CD14-positive monocyte (primary cell): ENCODE data around the gene ABL2. TPM values are rescaled to one million over a fixed set of nuclear protein-coding genes. Genes with fewer than 3 reads are reported as not detected.
"Not testable (repeated sequence)": the region's sequence is repeated elsewhere in the genome, so short reads cannot be mapped to it uniquely, and the experiment has no call there.

Source experiments
- DNase-seq, 3 donors: peaks; one replicate each; pipeline ENCODE4 v3.0.0-alpha.2; 2011 to 2022
- H2AFZ ChIP-seq: 2 replicates; pipeline ENCODE4 v1.6.0; 2012; ENCODE audit warnings: mild to moderate bottlenecking, low read depth, low read length, inconsistent platforms; ENCODE audit not compliant: insufficient read depth, poor library complexity, severe bottlenecking
- H3K27ac ChIP-seq, 2 donors: 1 replicate in 1 of 2; 2 replicates in 1 of 2; pipeline ENCODE4 v1.5.1; 2012 to 2013; ENCODE audit warnings: low read length in 2 of 2, control low read depth in 1 of 2, inconsistent platforms in 1 of 2, low read depth in 1 of 2, mild to moderate bottlenecking in 1 of 2
- H3K27me3 ChIP-seq, 2 donors: one replicate each; pipeline versions ENCODE4 v1.6.0 to v1.6.1; 2011 to 2013; ENCODE audit warnings: low read length in 2 of 2; ENCODE audit not compliant: control insufficient read depth in 2 of 2, insufficient read depth in 2 of 2
- H3K36me3 ChIP-seq, 2 donors: replicated peaks in 1 of 2; 1 replicate in 1 of 2; 2 replicates in 1 of 2; pipeline versions ENCODE4 v1.5.1 to v1.6.1; 2012 to 2013; ENCODE audit warnings: low read length in 2 of 2, control low read depth in 1 of 2, inconsistent platforms in 1 of 2, mild to moderate bottlenecking in 1 of 2; ENCODE audit not compliant: insufficient read depth in 2 of 2, control insufficient read depth in 1 of 2
- H3K4me1 ChIP-seq, 2 donors: 1 replicate in 1 of 2; 2 replicates in 1 of 2; pipeline versions ENCODE4 v1.5.1 to v1.6.1; 2012 to 2013; ENCODE audit warnings: low read length in 2 of 2, control low read depth in 1 of 2, inconsistent platforms in 1 of 2, mild to moderate bottlenecking in 1 of 2, moderate library complexity in 1 of 2; ENCODE audit not compliant: insufficient read depth in 2 of 2, control insufficient read depth in 1 of 2
- H3K4me2 ChIP-seq: replicated peaks from 2 replicates; pipeline ENCODE3; 2012; ENCODE audit warnings: low read length, moderate library complexity, mild to moderate bottlenecking; ENCODE audit not compliant: poor library complexity, severe bottlenecking; ENCODE audit errors: extremely low read depth
- H3K4me3 ChIP-seq, 3 experiments: fragments of 200-600 bp in 1 of 3; sonication (generic) in 1 of 3; replicated peaks in 1 of 3; 1 replicate in 2 of 3; 2 replicates in 1 of 3; pipeline ENCODE4 v1.5.1; 2011 to 2013; ENCODE audit warnings: low read length in 3 of 3, mild to moderate bottlenecking in 3 of 3, control low read depth in 2 of 3, low read depth in 2 of 3, inconsistent platforms in 1 of 3, moderate library complexity in 1 of 3
- H3K79me2 ChIP-seq: 2 replicates; pipeline ENCODE4 v1.6.0; 2012; ENCODE audit warnings: mild to moderate bottlenecking, control low read depth, inconsistent platforms, low read length, moderate library complexity; ENCODE audit not compliant: insufficient read depth
- H3K9ac ChIP-seq: 2 replicates; pipeline ENCODE4 v1.6.0; 2017; ENCODE audit warnings: low read length, mild to moderate bottlenecking; ENCODE audit not compliant: insufficient read depth, poor library complexity, severe bottlenecking
- H3K9me3 ChIP-seq, 2 donors: replicated peaks in 1 of 2; 1 replicate in 1 of 2; 2 replicates in 1 of 2; pipeline versions ENCODE4 v1.5.1 to v1.6.1; 2012 to 2013; ENCODE audit warnings: low read length in 2 of 2, control low read depth in 1 of 2; ENCODE audit not compliant: control insufficient read depth in 1 of 2, insufficient read depth in 1 of 2
- H4K20me1 ChIP-seq: 2 replicates; pipeline ENCODE4 v1.6.0; 2012; ENCODE audit warnings: mild to moderate bottlenecking, low read length, control low read depth, moderate library complexity; ENCODE audit not compliant: insufficient read depth
- H3K27ac Mint-ChIP-seq, 7 donors: one replicate each; pipeline ENCODE4 v1.8.0; 2020; ENCODE audit warnings: mild to moderate bottlenecking in 7 of 7, mixed read lengths in 7 of 7, moderate library complexity in 6 of 7, inconsistent platforms in 2 of 7
- H3K27me3 Mint-ChIP-seq, 3 donors: one replicate each; pipeline ENCODE4 v1.8.0; 2021 to 2022; ENCODE audit warnings: low read depth in 3 of 3, mild to moderate bottlenecking in 3 of 3, mixed read lengths in 3 of 3, moderate library complexity in 3 of 3, inconsistent platforms in 1 of 3
- H3K36me3 Mint-ChIP-seq, 2 donors: one replicate each; pipeline ENCODE4 v1.8.0; 2020; ENCODE audit warnings: mixed read lengths in 2 of 2, inconsistent platforms in 1 of 2, mild to moderate bottlenecking in 1 of 2
- H3K4me1 Mint-ChIP-seq: one replicate; pipeline ENCODE4 v1.8.0; 2020; ENCODE audit warnings: mild to moderate bottlenecking, mixed read lengths
- H3K4me3 Mint-ChIP-seq, 2 donors: one replicate each; pipeline ENCODE4 v1.8.0; 2020; ENCODE audit warnings: mild to moderate bottlenecking in 2 of 2, mixed read lengths in 2 of 2, moderate library complexity in 1 of 2
- H3K9me3 Mint-ChIP-seq, 7 donors: one replicate each; pipeline ENCODE4 v1.8.0; 2020 to 2022; ENCODE audit warnings: mixed read lengths in 7 of 7, mild to moderate bottlenecking in 6 of 7, moderate library complexity in 6 of 7, inconsistent platforms in 2 of 7
- WGBS: methylation state at CpG from one replicate; pipeline ENCODE4 v1.1.5; 2013; ENCODE audit warnings: missing lambda C conversion rate; ENCODE audit not compliant: insufficient coverage; 5-methylcytosine and 5-hydroxymethylcytosine counted together
- intact Hi-C, 2 donors: fragments of 100-400 bp; cut with micrococcal nuclease; formaldehyde crosslinking; loops; one replicate each; pipeline versions ENCODE4 v1.15.0 to v1.15.1; 2023
- polyA plus RNA-seq, 3 donors: library from polyadenylated mRNA; depleted of rRNA in 1 of 3; unstranded in 2 of 3; stranded (reverse) in 1 of 3; fragments of 300-500 nt in 2 of 3; fragments of >200 nt in 1 of 3; fragmentation: Illumina TruSeq in 2 of 3; gene quantifications; 1 replicate in 2 of 3; 2 replicates in 1 of 3; pipeline ENCODE4 v1.2.3, GENCODE V29; 2012 to 2021
- TF ChIP-seq, protein P1 (sequence below): fragments of 200-600 bp; IDR thresholded peaks from one replicate; pipeline ENCODE4 v1.8.0; 2022; ENCODE audit warnings: antibody characterized with exemption, mild to moderate bottlenecking

ABL2 gene
- polyA plus RNA-seq, 3 donors, result 0.20 to 2.1 (median 1.4) TPM

GRCh38 chr1:179251675-179252074, 22.2 kb upstream of the ABL2 start:
- Mint-ChIP-seq H3K36me3 (no peaks in the 10 kb centered on the region), H3K9me3 (peaks cover 0 to 2% (median 0%) of the 10 kb centered on the region in 7 donors), H3K27ac (no peak overlapping the region), H3K4me3 (no peak overlapping the region), H3K27me3 (peaks cover 0 to 1% (median 0%) of the 10 kb centered on the region in 3 donors), H3K4me1 (peaks cover 10% of the 10 kb centered on the region)
- Histone ChIP-seq H3K27ac (no peak overlapping the region), H3K4me3 (no peak overlapping the region), H3K4me1 (no peaks in the 10 kb centered on the region), H3K27me3 (no peaks in the 10 kb centered on the region), H2AFZ (no peak overlapping the region), H3K9me3 (no peaks in the 10 kb centered on the region), H4K20me1 (no peaks in the 10 kb centered on the region), H3K36me3 (no peaks in the 10 kb centered on the region), H3K4me2 (no peak overlapping the region), H3K9ac (no peak overlapping the region), H3K79me2 (no peaks in the 10 kb centered on the region)
- intact Hi-C loops, result no loop called here
- TF ChIP-seq, protein P1, sequence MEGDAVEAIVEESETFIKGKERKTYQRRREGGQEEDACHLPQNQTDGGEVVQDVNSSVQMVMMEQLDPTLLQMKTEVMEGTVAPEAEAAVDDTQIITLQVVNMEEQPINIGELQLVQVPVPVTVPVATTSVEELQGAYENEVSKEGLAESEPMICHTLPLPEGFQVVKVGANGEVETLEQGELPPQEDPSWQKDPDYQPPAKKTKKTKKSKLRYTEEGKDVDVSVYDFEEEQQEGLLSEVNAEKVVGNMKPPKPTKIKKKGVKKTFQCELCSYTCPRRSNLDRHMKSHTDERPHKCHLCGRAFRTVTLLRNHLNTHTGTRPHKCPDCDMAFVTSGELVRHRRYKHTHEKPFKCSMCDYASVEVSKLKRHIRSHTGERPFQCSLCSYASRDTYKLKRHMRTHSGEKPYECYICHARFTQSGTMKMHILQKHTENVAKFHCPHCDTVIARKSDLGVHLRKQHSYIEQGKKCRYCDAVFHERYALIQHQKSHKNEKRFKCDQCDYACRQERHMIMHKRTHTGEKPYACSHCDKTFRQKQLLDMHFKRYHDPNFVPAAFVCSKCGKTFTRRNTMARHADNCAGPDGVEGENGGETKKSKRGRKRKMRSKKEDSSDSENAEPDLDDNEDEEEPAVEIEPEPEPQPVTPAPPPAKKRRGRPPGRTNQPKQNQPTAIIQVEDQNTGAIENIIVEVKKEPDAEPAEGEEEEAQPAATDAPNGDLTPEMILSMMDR, result no peak
- no CpG with 5 or more reads among the region's 1 CpG for WGBS
- DNase-seq, result peak in 2 of 3 donors; percentile 18 to 32

DNA sequence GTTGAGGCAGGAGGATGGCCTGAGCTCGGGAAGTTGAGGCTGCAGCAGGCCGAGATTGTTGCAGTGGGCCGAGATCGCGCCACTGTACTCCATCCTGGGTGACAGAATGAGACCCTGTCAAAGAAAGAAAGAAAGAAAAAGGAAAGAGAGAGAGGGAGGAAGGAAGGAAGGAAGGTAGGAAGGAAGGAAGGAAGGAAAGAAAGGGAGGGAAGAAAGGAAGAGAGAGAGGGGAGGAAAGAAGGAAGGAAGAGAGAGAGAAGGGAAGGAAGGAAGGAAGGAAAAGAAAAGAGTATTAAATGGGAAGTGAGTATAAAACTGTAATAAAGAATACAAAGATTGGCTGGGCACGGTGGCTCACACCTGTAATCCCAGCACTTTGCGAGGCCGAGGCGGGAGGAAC, 18.4 kb upstream of the ABL2 start:
- Histone ChIP-seq H3K4me2 (no peak overlapping the region), H4K20me1 (no peaks in the 10 kb centered on the region), H2AFZ (no peak overlapping the region), H3K36me3 (no peaks in the 10 kb centered on the region), H3K4me3 (no peak overlapping the region), H3K79me2 (no peaks in the 10 kb centered on the region), H3K9ac (no peak overlapping the region), H3K9me3 (no peaks in the 10 kb centered on the region), H3K4me1 (no peaks in the 10 kb centered on the region), H3K27ac (no peak overlapping the region), H3K27me3 (no peaks in the 10 kb centered on the region)
- H3K27me3 Mint-ChIP-seq, result peaks cover 0 to 1% (median 0%) of the 10 kb centered on the region in 3 donors
- intact Hi-C loops, result no loop called here
- TF ChIP-seq, protein P1, result no peak
- no peaks in the 10 kb centered on the region for H3K36me3 Mint-ChIP-seq
- no peak for DNase-seq
- H3K4me3 Mint-ChIP-seq, result no peak overlapping the region
- H3K4me1 Mint-ChIP-seq, result peaks cover 10% of the 10 kb centered on the region
- WGBS, result 100% methylated on average over 5 of the region's 9 CpGs
- peak overlapping the region in 1 of 7 donors; percentile 79 for H3K27ac Mint-ChIP-seq
- H3K9me3 Mint-ChIP-seq, result peaks cover 0 to 2% (median 0%) of the 10 kb centered on the region in 7 donors

- H3K4me1 ChIP-seq, H3K4me1 Mint-ChIP-seq, intact Hi-C loops, H3K79me2 ChIP-seq, H3K27ac ChIP-seq, H3K4me3 Mint-ChIP-seq, H2AFZ ChIP-seq, H3K9ac ChIP-seq, H3K27me3 ChIP-seq, H3K9me3 ChIP-seq, H4K20me1 ChIP-seq, DNase-seq, H3K27me3 Mint-ChIP-seq, H3K4me2 ChIP-seq, H3K4me3 ChIP-seq, H3K27ac Mint-ChIP-seq, H3K36me3 ChIP-seq, H3K36me3 Mint-ChIP-seq, H3K9me3 Mint-ChIP-seq: not testable (repeated sequence)
- 100% methylated on average over 1 of the region's 2 CpGs for whole genome bisulfite sequencing
Observed at GRCh38 chr1:179245426-179245825, 15.9 kb upstream of the ABL2 start.
